Cardiac muscle cell (in vitro differentiated cells and primary cell): ENCODE results near the gene MYL6B. TPM values are rescaled to one million over a fixed set of nuclear protein-coding genes. Genes with fewer than 3 reads are reported as not detected.
A peak's percentile ranks its signal among the peaks of the same experiment; 100 is the strongest.
"Not testable (repeated sequence)": the region's sequence is repeated elsewhere in the genome, so short reads cannot be mapped to it uniquely, and the experiment has no call there.

ENCODE experiments used
- DNase-seq, 2 donors: peaks; one replicate each; pipeline versions ENCODE4 v3.0.0 to v3.0.0-alpha.2; 2010 to 2017; ENCODE audit warnings: low read depth in 1 of 2, low spot score in 1 of 2
- H3K27ac ChIP-seq: fragments of 200-600 bp; sonication (generic); 2 replicates; pipeline ENCODE4 v1.5.1; 2016
- H3K27me3 ChIP-seq: fragments of 200-600 bp; sonication (generic); 2 replicates; pipeline ENCODE4 v1.6.0; 2016; ENCODE audit warnings: control low read depth
- H3K36me3 ChIP-seq: fragments of 200-600 bp; sonication (generic); 2 replicates; pipeline ENCODE4 v1.5.1; 2016; ENCODE audit warnings: control low read depth
- H3K4me1 ChIP-seq: fragments of 200-600 bp; sonication (generic); 2 replicates; pipeline ENCODE4 v1.8.1; 2017; ENCODE audit warnings: low read depth, mild to moderate bottlenecking, mixed run types
- H3K4me3 ChIP-seq: fragments of 200-600 bp; sonication (generic); 2 replicates; pipeline ENCODE4 v1.5.1; 2016; ENCODE audit warnings: mild to moderate bottlenecking
- H3K9me3 ChIP-seq: fragments of 200-600 bp; sonication (generic); 2 replicates; pipeline ENCODE4 v1.5.1; 2017; ENCODE audit warnings: low read depth, mild to moderate bottlenecking, control low read depth
- CTCF ChIP-seq: IDR thresholded peaks from 2 replicates; pipeline ENCODE4 v1.5.1; 2012; ENCODE audit warnings: low read depth, mild to moderate bottlenecking, low read length
- polyA plus RNA-seq: library from polyadenylated mRNA; unstranded; fragments of >200 nt; fragmentation: Nextera tagmentation; extraction: Ambion mirVana; gene quantifications from 2 replicates; pipeline ENCODE4 v1.2.1, GENCODE V29; 2016
- total RNA-seq: library from RNA; depleted of rRNA; stranded (reverse); fragments of >200 nt; gene quantifications from 2 replicates; pipeline ENCODE4 v1.2.3, GENCODE V29; 2016

The MYL6B gene
- total and polyA plus RNA-seq, 2 experiments from 2014 or later = 142 to 293 TPM

- TF ChIP-seq CTCF = no peak
- Histone ChIP-seq H3K36me3 (peaks cover 20% of the 10 kb centered on the region), H3K9me3 (no peaks in the 10 kb centered on the region), H3K4me1 (peaks cover 21% of the 10 kb centered on the region), H3K4me3 (no peak overlapping the region), H3K27me3 (no peaks in the 10 kb centered on the region), H3K27ac (no peak overlapping the region)
- DNase-seq = no peak
Measured at GRCh38 chr12:56155256-56155845, 3.0 kb downstream of the MYL6B start.

- Histone ChIP-seq H3K27ac (peak overlapping the region; percentile 100), H3K4me1 (peaks cover 33% of the 10 kb centered on the region), H3K36me3 (peaks cover 33% of the 10 kb centered on the region)
- not testable (repeated sequence) for H3K27me3 ChIP-seq, H3K4me3 ChIP-seq, DNase-seq, H3K9me3 ChIP-seq
Measured at GRCh38 chr12:56156464-56157200, 4.2 kb downstream of the MYL6B start.

- Histone ChIP-seq H3K27ac (peak overlapping the region; percentile 100), H3K4me3 (peak overlapping the region; percentile 86), H3K27me3 (no peaks in the 10 kb centered on the region), H3K9me3 (no peaks in the 10 kb centered on the region), H3K4me1 (peaks cover 34% of the 10 kb centered on the region), H3K36me3 (peaks cover 38% of the 10 kb centered on the region)
- peak; percentile 71 for TF ChIP-seq CTCF
- peak; percentile 84 to 91 for DNase-seq
Measured at GRCh38 chr12:56157201-56158028, 5.0 kb downstream of the MYL6B start.

GRCh38 chr12:56158029-56158925 lies 5.9 kb downstream of the MYL6B start, which contains the start of gene MYL6:
Gene MYL6 (plus strand): TSS chr12:56158359. CDS start chr12:56158402, 43 bp downstream.
- H3K4me3 ChIP-seq = peak within 1 kb of the TSS; percentile 86
- DNase-seq = peak; percentile 98 to 99
- H3K27ac ChIP-seq = peak within 1 kb of the TSS; percentile 100
- H3K27me3 ChIP-seq = no peaks in the 10 kb centered on the region
- peaks cover 29% of the 10 kb centered on the region for H3K4me1 ChIP-seq
- no peak for TF ChIP-seq CTCF
- H3K9me3 ChIP-seq = no peaks in the 10 kb centered on the region
- peaks cover 47% of the 10 kb centered on the region for H3K36me3 ChIP-seq

GRCh38 chr12:56158926-56159461 lies 6.6 kb downstream of the MYL6B start:
- H3K9me3 ChIP-seq = no peaks in the 10 kb centered on the region
- H3K4me1 ChIP-seq = peaks cover 28% of the 10 kb centered on the region
- peaks cover 53% of the 10 kb centered on the region for H3K36me3 ChIP-seq
- DNase-seq = peak; percentile 87 to 90
- H3K27ac ChIP-seq = peak overlapping the region; percentile 100
- H3K27me3 ChIP-seq = no peaks in the 10 kb centered on the region
- peak overlapping the region; percentile 86 for H3K4me3 ChIP-seq
- no peak for TF ChIP-seq CTCF
